ENCODE data around the gene CD164.
"Not testable (repeated sequence)": the region's sequence is repeated elsewhere in the genome, so short reads cannot be mapped to it uniquely, and the experiment has no call there.

CD164 gene

GRCh38 chr6:109342911-109343310, 39.4 kb downstream of the CD164 start:
- DNase-seq (ENCODE audit: low read depth in 2 of 2), result no peak

GRCh38 chr6:109342506-109342905, 39.8 kb downstream of the CD164 start:
- no peak for DNase-seq (ENCODE audit: low read depth in 2 of 2)

- no peak for DNase-seq (ENCODE audit: low read depth in 2 of 2)
These were observed 41.5 kb downstream of the CD164 start for GRCh38 chr6:109340811-109341210.

- no peak for DNase-seq (ENCODE audit: low read depth in 2 of 2)
These were observed 42.2 kb downstream of the CD164 start for GRCh38 chr6:109339906-109340678.

- DNase-seq (ENCODE audit: low read depth in 2 of 2), result no peak
These were observed 45.9 kb downstream of the CD164 start for GRCh38 chr6:109336221-109336961.

- DNase-seq (ENCODE audit: low read depth in 2 of 2), result not testable (repeated sequence)
These were observed 48.4 kb downstream of the CD164 start for GRCh38 chr6:109333870-109334269.

- DNase-seq (ENCODE audit: low read depth in 2 of 2), result no peak
These were observed 49.5 kb downstream of the CD164 start for GRCh38 chr6:109332748-109333147.

GRCh38 chr6:109331081-109331480, 51.2 kb downstream of the CD164 start:
- no peak for DNase-seq (ENCODE audit: low read depth in 2 of 2)

GRCh38 chr6:109330263-109330662, 52.0 kb downstream of the CD164 start:
- DNase-seq (ENCODE audit: low read depth in 2 of 2), result no peak

GRCh38 chr6:109328629-109329028, 53.6 kb downstream of the CD164 start:
- DNase-seq (ENCODE audit: low read depth in 2 of 2), result no peak

- DNase-seq (ENCODE audit: low read depth in 2 of 2), result no peak
These were observed 54.3 kb downstream of the CD164 start for GRCh38 chr6:109327959-109328358.

- no peak for DNase-seq (ENCODE audit: low read depth in 2 of 2)
These were observed 54.8 kb downstream of the CD164 start for GRCh38 chr6:109327491-109327890.

- DNase-seq (ENCODE audit: low read depth in 2 of 2), result no peak
These were observed 55.9 kb downstream of the CD164 start for GRCh38 chr6:109326351-109326750.

- no peak for DNase-seq (ENCODE audit: low read depth in 2 of 2)
These were observed 56.9 kb downstream of the CD164 start for GRCh38 chr6:109325400-109325801.

- DNase-seq (ENCODE audit: low read depth in 2 of 2), result no peak
These were observed 59.0 kb downstream of the CD164 start for GRCh38 chr6:109323241-109323640.

- no peak for DNase-seq (ENCODE audit: low read depth in 2 of 2)
These were observed 59.4 kb downstream of the CD164 start for GRCh38 chr6:109322825-109323224.

GRCh38 chr6:109321752-109322151, 60.5 kb downstream of the CD164 start:
- no peak for DNase-seq (ENCODE audit: low read depth in 2 of 2)

- DNase-seq (ENCODE audit: low read depth in 2 of 2), result no peak
These were observed 62.2 kb downstream of the CD164 start for GRCh38 chr6:109320072-109320471.

- no peak for DNase-seq (ENCODE audit: low read depth in 2 of 2)
These were observed 63.9 kb downstream of the CD164 start for GRCh38 chr6:109318328-109318876.

GRCh38 chr6:109316909-109317308, 65.4 kb downstream of the CD164 start:
- DNase-seq (ENCODE audit: low read depth in 2 of 2), result no peak

Data from stimulated activated CD4-positive, alpha-beta T cell treated with anti-CD3 and anti-CD28 coated beads, Interleukin-4, amount 100 ng/mL, for 48 hours (primary cell).